ENCODE results near the gene GIPC1.
"Not testable (repeated sequence)": the region's sequence is repeated elsewhere in the genome, so short reads cannot be mapped to it uniquely, and the experiment has no call there.

The GIPC1 gene

GRCh38 chr19:14517840-14518505 lies 22.0 kb upstream of the GIPC1 start, which contains the start of gene DNAJB1:
DNAJB1 (minus strand) TSS chr19:14518397; CDS start chr19:14518349, 48 bp downstream.
- peak; percentile 77 to 80 for DNase-seq

- DNase-seq: no peak
These were observed 21.5 kb upstream of the GIPC1 start for GRCh38 chr19:14517446-14517839.

GRCh38 chr19:14516746-14517438 lies 21.0 kb upstream of the GIPC1 start:
- no peak for DNase-seq

- no peak for DNase-seq
These were observed 20.2 kb upstream of the GIPC1 start for GRCh38 chr19:14516048-14516534.

- DNase-seq: no peak
These were observed 19.6 kb upstream of the GIPC1 start for GRCh38 chr19:14515501-14516047.

- no peak for DNase-seq
These were observed 18.4 kb upstream of the GIPC1 start for GRCh38 chr19:14514215-14514863.

GRCh38 chr19:14512406-14512961 lies 16.6 kb upstream of the GIPC1 start:
- no peak for DNase-seq

GRCh38 chr19:14511229-14511593 lies 15.3 kb upstream of the GIPC1 start:
- no peak for DNase-seq

- peak; percentile 94 to 95 for DNase-seq
These were observed 14.6 kb upstream of the GIPC1 start for GRCh38 chr19:14510311-14511228.

- DNase-seq: peak; percentile 80 to 83
These were observed 12.0 kb upstream of the GIPC1 start for GRCh38 chr19:14507704-14508542.

GRCh38 chr19:14505488-14506239 lies 9.7 kb upstream of the GIPC1 start:
- peak in 1 of 2 donors; percentile 81 for DNase-seq

GRCh38 chr19:14504575-14504974 lies 8.6 kb upstream of the GIPC1 start:
- DNase-seq: not testable (repeated sequence)

- DNase-seq: no peak
These were observed 7.4 kb upstream of the GIPC1 start for GRCh38 chr19:14503285-14503684.

GRCh38 chr19:14502334-14503092 lies 6.6 kb upstream of the GIPC1 start:
- DNase-seq: no peak

- DNase-seq: peak in 1 of 2 donors; percentile 5
These were observed 1.4 kb upstream of the GIPC1 start for GRCh38 chr19:14497228-14497921.

- DNase-seq: no peak
These were observed 904 bp upstream of the GIPC1 start for GRCh38 chr19:14496834-14497227.

GRCh38 chr19:14495672-14496028 lies 277 bp downstream of the GIPC1 start:
- DNase-seq: no peak

- no peak for DNase-seq
These were observed 836 bp downstream of the GIPC1 start for GRCh38 chr19:14494910-14495671.

All from inflammatory macrophage treated with lipopolysaccharide for 1 hour (primary cell).